ENCODE results near the gene NUDT15. TPM values are rescaled to one million over a fixed set of nuclear protein-coding genes. Genes with fewer than 3 reads are reported as not detected.

Gene NUDT15
- polyA plus RNA-seq, 1 donor (not counting 4 experiments of a cell fraction or from before 2014, with no cell fraction given), result 41.1 TPM

DNA sequence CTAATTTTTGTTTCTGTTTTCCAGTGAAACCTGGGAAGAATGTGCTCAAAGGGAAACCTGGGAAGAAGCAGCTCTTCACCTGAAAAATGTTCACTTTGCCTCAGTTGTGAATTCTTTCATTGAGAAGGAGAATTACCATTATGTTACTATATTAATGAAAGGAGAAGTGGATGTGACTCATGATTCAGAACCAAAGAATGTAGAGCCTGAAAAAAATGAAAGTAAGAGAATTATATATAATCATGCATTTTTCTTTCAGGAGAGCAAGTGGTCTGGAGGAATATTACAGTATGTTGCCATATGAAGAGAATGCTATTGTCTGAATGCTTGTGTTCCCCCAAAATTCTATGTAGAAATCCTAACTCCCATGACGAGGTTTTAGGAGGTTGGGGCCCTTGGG is 3.4 kb downstream of the NUDT15 start:
- Histone ChIP-seq H3K4me2 (ENCODE audit: control insufficient read depth, extremely low read depth, insufficient read depth, low read depth, low read length) (no peak overlapping the region), H3K27me3 (ENCODE audit: control insufficient read depth, extremely low read depth, insufficient read depth, low read length) (no peaks in the 10 kb centered on the region), H3K9ac (ENCODE audit: control insufficient read depth, extremely low read depth, insufficient read depth, low read length) (no peak overlapping the region), H3K79me2 (ENCODE audit: control insufficient read depth, insufficient read depth, low read length) (peaks cover 20% of the 10 kb centered on the region), H3K27ac (ENCODE audit: control insufficient read depth, insufficient read depth, low read length) (no peak overlapping the region), H2AFZ (ENCODE audit: control insufficient read depth, low read length) (no peak overlapping the region), H3K9me1 (ENCODE audit: control insufficient read depth, extremely low read depth, insufficient read depth, low read length) (no peaks in the 10 kb centered on the region), H4K20me1 (ENCODE audit: control insufficient read depth, extremely low read depth, insufficient read depth, low read length) (no peaks in the 10 kb centered on the region), H3K4me1 (ENCODE audit: control insufficient read depth, extremely low read depth, insufficient read depth, low read length) (peaks cover 21% of the 10 kb centered on the region), H3K9me3 (ENCODE audit: control insufficient read depth, low read depth, low read length) (no peaks in the 10 kb centered on the region), H3K4me3 (ENCODE audit: control insufficient read depth in 2 of 3, extremely low read depth in 1 of 3, insufficient read depth in 2 of 3, low read depth in 1 of 3, low read length in 3 of 3) (no peak overlapping the region), H3K36me3 (ENCODE audit: control insufficient read depth in 2 of 2, extremely low read depth in 1 of 2, insufficient read depth in 2 of 2, low read length in 2 of 2) (peaks cover 3 to 11% of the 10 kb centered on the region in 2 experiments)
- FAIRE-seq (no peak), DNase-seq (ENCODE audit: low read depth, low spot score) (no peak)
- dilution Hi-C loops (cut with MboI; ENCODE audit: extremely low pct_ligation_motif_present, low sequenced_read_pairs), result no loop called here
- TF ChIP-seq EZH2 (IDR thresholded peaks at IDR 0.05; ENCODE audit: low read length), result no peak
- TF ChIP-seq, protein P1, sequence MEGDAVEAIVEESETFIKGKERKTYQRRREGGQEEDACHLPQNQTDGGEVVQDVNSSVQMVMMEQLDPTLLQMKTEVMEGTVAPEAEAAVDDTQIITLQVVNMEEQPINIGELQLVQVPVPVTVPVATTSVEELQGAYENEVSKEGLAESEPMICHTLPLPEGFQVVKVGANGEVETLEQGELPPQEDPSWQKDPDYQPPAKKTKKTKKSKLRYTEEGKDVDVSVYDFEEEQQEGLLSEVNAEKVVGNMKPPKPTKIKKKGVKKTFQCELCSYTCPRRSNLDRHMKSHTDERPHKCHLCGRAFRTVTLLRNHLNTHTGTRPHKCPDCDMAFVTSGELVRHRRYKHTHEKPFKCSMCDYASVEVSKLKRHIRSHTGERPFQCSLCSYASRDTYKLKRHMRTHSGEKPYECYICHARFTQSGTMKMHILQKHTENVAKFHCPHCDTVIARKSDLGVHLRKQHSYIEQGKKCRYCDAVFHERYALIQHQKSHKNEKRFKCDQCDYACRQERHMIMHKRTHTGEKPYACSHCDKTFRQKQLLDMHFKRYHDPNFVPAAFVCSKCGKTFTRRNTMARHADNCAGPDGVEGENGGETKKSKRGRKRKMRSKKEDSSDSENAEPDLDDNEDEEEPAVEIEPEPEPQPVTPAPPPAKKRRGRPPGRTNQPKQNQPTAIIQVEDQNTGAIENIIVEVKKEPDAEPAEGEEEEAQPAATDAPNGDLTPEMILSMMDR (optimal IDR thresholded peaks at IDR 0.05 in 1 of 3, IDR thresholded peaks at IDR 0.05 in 1 of 3, conservative IDR thresholded peaks at IDR 0.05 in 1 of 3; ENCODE audit: extremely low read depth in 1 of 3, insufficient read depth in 2 of 3, low read length in 3 of 3), result no peak

DNA sequence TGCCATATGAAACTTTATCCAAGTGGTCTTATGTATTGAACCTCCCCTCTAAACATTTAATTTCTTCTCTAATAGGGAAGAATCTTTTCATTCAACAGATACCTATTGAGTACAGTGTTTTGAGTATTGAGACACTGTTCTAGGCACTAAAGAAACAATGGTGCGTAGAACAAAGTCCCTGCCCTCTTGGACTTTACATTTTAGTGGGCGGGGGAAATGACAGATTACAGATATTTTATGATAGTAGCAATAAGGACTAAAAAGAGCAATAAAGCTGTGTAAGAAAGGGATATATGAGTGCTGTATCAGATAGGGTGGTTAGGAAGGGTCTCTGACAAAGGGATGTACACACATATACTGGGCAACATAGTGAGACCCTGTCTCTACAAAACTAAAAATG is 5.4 kb downstream of the NUDT15 start:
- no peak overlapping the region for H3K4me3 ChIP-seq (ENCODE audit: control insufficient read depth in 2 of 3, extremely low read depth in 1 of 3, insufficient read depth in 2 of 3, low read depth in 1 of 3, low read length in 3 of 3)
- peaks cover 19% of the 10 kb centered on the region for H3K79me2 ChIP-seq (ENCODE audit: control insufficient read depth, insufficient read depth, low read length)
- dilution Hi-C loops (cut with MboI; ENCODE audit: extremely low pct_ligation_motif_present, low sequenced_read_pairs), result no loop called here
- no peaks in the 10 kb centered on the region for H4K20me1 ChIP-seq (ENCODE audit: control insufficient read depth, extremely low read depth, insufficient read depth, low read length)
- FAIRE-seq (no peak), DNase-seq (ENCODE audit: low read depth, low spot score) (no peak)
- no peak overlapping the region for H2AFZ ChIP-seq (ENCODE audit: control insufficient read depth, low read length)
- H3K36me3 ChIP-seq (ENCODE audit: control insufficient read depth in 2 of 2, extremely low read depth in 1 of 2, insufficient read depth in 2 of 2, low read length in 2 of 2), result peaks cover 3 to 16% of the 10 kb centered on the region in 2 experiments
- no peak overlapping the region for H3K27ac ChIP-seq (ENCODE audit: control insufficient read depth, insufficient read depth, low read length)
- H3K27me3 ChIP-seq (ENCODE audit: control insufficient read depth, extremely low read depth, insufficient read depth, low read length), result no peaks in the 10 kb centered on the region
- no peak for TF ChIP-seq EZH2 (IDR thresholded peaks at IDR 0.05; ENCODE audit: low read length)
- TF ChIP-seq, protein P1 (optimal IDR thresholded peaks at IDR 0.05 in 1 of 3, IDR thresholded peaks at IDR 0.05 in 1 of 3, conservative IDR thresholded peaks at IDR 0.05 in 1 of 3; ENCODE audit: extremely low read depth in 1 of 3, insufficient read depth in 2 of 3, low read length in 3 of 3), result no peak
- peaks cover 21% of the 10 kb centered on the region for H3K4me1 ChIP-seq (ENCODE audit: control insufficient read depth, extremely low read depth, insufficient read depth, low read length)
- H3K9me1 ChIP-seq (ENCODE audit: control insufficient read depth, extremely low read depth, insufficient read depth, low read length), result no peaks in the 10 kb centered on the region
- H3K9me3 ChIP-seq (ENCODE audit: control insufficient read depth, low read depth, low read length), result no peaks in the 10 kb centered on the region
- H3K4me2 ChIP-seq (ENCODE audit: control insufficient read depth, extremely low read depth, insufficient read depth, low read depth, low read length), result no peak overlapping the region
- H3K9ac ChIP-seq (ENCODE audit: control insufficient read depth, extremely low read depth, insufficient read depth, low read length), result no peak overlapping the region

Measured in keratinocyte (primary cell).